Nucleus accumbens (tissue), 56 donors: ENCODE data around the gene LDLRAD3.

ENCODE experiments used
- DNase-seq, 56 donors: peaks; one replicate each; lab custom pipeline; 2025; lab: John Stamatoyannopoulos, UW

Gene LDLRAD3

DNA sequence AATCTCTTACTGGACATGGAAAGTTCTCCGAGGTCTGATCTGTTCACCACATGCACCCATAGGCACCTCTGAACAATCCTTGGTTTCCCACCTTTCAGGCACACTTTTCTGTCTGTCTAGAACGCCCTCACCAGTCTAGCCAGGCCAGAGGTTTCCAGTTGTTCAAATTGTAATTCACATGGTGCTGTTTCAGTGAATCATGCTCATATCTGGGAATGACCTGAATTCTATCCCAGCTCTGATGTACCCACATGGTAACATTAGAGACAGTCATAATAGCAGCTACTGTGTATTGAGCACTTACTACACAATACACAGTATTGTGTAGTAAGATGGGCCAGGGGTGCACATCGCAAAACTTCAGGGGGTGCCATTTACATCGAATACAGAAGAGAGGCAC is 207.1 kb downstream of the LDLRAD3 start:
- no peak for DNase-seq

DNA sequence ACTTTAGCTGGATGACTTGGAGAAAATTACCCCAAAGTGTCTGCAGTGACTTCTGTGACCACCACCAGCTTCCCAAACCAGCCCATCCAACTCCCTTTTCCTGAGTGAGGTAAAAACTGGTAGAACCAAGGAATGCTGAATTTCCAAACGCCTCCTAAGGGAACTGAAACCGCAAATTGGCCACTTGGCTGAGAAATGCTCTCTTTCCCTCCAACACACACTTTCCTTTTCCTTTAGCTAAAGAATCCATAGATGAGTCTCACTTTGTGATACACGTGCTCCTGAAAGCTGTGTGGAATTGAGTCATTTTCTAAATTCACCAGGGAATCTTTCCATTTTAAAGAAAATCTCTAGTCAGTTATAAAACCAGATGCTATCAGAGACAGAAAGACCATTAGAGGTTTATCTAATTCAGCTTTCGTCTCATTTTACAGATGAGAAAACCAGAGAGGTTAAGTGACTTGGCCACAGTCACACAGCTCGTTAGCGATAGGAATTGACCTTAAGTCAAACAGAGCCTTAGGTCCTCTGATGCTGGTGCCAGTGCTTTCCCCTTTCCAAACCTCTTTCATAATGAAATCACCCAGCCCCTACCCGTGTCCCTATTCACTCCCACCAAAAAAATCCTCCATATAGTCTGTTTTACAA is 208.2 kb downstream of the LDLRAD3 start:
- DNase-seq, result no peak

DNA sequence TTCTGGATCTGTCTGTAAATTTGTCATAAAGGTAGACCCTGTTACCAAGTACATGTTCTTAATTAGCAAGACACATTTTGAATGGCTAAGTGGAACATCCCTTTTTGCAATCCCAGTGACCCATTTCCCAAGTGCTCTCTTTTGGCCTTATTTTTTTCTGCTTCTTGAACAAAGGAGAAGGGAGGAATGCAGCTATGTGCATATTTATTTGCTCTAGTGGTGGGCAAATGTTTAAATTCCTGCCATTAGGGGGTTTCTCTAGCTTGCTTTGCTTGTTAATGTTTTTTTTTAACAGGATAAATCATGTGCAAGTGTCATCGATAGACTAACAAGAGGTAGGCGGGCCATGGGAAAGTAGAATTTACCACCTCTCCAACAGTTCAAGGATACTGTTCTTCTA is 209.7 kb downstream of the LDLRAD3 start:
- no peak for DNase-seq

DNA sequence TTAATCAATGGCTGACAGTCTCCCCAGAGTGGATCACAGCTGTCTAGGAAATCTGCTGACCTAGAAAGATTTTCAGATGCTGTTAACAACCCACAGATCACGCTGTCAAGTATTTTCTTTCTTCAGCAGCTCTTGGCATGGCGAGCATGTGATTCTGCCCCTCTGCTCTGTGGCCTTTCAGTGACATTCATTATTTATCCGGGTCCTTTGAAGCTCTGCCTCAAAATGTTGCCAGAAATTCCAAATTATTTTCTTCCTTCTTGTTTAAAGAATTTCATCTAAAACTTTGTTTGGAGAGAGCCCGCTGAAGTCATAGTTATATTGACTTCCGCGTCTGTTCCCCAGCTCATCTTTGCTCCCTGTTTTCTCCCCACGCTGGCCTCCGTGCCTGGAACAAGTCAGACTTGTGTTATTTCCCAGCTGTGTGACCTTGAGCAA is 211.3 kb downstream of the LDLRAD3 start:
- DNase-seq, result no peak

DNA sequence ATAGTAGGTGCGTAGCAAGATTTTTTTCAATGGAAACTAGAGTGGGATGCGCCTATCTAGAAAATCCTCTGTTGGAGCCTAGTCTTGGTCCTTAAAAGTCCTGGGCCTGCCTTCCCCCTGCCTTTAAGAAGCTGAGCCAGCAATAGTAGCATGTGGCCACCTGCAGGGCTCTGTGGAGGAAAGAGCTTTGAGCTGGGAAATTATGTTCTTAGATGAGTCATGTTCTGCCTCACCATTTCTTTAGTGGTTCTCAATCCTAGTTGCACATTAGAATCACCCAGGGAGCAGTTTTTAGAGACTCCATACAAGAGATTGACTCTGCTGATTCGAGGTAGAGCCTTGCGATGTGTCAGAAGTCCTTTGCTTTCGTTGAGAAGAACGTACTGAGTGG is 211.9 kb downstream of the LDLRAD3 start:
- DNase-seq, result peak in 1 of 56 donors; percentile 30

DNA sequence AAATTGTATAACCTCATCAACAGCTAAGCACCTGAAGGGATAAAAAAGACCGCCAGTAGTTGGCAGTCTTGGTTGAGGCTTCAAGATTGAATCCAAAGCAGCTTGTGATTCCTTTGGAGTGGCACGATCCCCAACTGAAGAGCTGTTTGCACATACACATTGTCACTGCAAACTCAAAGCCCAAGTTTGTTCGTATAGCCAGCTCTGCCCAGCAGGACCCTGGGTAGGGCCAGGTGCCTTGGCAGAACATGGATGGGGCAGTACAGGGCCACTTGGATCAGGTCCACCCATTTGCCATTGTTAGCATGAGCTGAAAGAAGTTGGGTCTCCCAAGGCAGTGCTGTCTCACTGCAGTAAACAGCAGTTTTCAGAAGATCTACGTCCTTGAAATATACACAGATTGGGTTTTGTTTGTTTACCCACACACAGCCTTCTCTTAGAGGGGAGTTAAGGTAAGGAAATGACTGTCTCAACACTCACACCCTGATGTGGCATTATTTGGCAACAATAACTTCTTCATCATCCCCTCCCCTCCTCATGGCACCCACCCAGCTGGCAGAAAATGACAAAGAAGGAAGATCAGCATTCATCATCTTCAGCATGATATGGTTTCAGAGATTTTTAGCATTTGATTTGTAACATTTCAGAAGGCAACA is 212.4 kb downstream of the LDLRAD3 start:
- peak in 44 of 56 donors; percentile 10 to 78 (median 46) for DNase-seq

DNA sequence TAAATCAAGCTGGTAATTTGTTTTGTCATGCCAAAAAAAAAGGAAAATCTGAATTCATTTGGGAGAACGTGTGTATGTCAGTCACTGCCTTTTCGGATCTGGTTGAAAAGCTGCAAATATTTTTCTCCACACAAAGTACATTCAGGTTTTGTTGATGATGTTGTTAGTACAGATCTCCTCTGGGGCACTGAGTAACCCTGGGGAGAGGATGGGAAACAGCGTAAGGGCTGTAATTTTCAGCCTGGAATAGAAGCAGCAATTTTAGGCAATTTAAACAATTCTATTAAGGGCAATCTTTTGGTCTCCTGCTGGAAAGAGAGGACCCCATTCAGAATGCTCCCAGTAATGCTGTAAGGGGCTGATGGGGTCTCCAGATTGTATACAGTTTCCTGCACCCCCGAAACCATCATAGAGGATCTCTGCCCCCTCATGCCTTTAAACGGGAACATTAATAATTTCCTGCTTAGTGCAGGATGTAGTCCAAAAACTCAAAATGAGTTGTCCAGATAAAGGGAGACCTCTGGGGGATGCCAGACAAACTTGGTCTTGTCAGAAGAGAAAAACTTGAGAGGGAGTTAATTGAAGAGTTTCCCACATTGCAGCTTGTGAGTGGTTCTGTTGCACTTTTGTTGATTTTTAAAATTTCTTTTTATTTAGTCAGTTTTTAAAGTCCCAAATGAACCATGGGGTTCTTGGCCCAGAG is 213.1 kb downstream of the LDLRAD3 start:
- no peak for DNase-seq

DNA sequence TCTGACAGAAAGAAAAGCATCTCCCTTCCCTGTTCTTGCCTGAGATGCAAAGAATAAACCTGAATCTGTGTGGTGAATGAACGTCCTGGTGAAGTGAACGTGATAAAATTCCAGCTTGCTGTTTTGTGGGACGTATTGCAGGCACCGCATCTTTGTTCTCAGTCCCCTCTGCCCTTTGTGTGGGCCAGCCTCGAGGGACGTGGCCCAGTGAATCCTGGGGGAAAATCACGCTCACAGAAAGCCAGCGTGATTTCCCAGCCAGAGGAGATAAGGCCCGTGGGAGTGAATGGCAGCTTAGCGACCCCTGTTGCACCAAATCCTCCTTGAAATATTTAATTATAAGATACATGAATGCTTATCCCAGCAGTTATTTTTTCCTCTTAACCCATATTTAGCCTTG is 216.2 kb downstream of the LDLRAD3 start:
- DNase-seq, result no peak

DNA sequence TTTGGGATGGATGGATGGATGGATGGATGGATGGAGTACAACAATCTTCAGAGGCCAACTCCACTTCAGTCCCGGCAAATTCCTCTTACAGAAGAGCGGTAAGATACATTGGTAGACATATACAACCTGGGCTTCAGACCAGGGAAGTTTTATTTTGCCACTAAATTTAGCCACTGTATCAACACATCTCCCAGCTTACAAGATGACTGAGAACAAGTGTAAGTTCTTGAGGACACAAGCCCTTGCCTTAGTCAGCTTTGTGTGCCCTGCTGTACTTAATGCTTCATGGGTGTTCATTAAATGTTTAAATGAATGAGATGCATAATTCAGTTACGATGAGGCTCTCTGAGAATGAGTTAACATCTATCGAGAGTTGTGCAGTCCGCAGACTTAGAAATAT is 217.7 kb downstream of the LDLRAD3 start:
- no peak for DNase-seq

DNA sequence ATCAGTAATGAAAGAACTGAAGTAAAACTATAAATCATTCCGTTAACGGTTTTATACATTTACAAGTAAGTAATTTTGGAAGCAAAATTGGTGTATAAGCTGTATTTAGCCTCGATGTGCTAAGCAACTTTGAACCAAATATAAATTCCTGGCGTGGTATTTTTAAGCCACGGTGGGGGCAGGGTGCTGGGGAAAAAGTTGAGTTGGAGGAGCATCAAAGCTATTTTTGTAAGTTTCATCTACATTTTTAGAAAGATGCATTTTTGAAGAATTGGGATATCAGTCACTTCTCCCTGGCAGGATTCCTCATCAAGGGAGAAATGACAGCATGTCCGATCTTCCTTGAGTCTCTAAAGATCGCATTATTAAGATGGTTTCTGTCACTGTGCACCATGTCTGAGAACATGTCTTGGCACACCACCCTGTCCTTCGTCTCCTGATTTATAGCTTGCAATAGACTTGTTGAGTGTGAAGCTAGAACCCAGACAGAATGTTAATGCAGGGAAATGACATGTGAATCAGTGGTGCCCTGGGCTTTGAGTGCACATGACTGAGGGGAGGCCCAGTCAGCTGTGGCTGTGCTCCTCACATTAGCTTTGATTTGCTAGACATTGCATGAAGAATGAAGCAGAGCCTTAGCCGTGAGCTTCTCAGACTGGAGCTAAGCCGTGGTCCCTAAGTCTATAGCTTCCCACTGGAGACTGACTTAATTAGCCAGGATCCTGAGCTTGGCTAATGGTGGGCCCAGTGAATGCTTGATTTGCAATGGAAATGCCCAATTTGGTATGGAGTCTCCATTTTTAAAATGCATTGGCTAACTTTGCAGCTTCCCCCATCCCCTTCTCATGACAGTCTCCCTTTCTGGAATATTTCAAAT is 218.4 kb downstream of the LDLRAD3 start:
- DNase-seq, result no peak

DNA sequence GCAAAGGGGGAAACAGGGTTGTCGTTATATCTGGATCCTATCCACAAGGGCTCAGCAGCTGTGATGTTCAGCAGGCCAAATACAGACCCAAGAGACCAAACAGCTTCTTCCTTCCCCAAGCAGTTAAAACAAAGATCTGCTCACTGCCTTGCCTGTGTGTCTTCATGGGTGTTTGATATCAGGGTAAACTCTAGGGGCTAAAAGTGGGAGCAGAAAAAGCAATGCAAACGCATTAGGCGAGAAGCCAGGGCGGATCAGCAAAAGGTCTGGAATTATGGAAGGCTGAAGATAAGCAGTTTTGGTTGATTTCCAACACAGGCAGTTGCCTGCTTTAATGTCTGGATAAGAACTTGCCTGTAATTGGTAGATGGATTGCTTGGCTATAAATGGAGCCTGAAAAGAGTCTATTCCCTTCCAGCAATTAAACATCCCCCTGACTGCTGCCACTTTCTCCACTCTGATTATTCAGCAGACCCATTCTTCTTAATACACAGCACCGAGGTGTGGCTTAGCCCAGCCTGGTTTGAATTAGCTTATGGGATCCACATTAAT is 219.1 kb downstream of the LDLRAD3 start:
- DNase-seq, result no peak

DNA sequence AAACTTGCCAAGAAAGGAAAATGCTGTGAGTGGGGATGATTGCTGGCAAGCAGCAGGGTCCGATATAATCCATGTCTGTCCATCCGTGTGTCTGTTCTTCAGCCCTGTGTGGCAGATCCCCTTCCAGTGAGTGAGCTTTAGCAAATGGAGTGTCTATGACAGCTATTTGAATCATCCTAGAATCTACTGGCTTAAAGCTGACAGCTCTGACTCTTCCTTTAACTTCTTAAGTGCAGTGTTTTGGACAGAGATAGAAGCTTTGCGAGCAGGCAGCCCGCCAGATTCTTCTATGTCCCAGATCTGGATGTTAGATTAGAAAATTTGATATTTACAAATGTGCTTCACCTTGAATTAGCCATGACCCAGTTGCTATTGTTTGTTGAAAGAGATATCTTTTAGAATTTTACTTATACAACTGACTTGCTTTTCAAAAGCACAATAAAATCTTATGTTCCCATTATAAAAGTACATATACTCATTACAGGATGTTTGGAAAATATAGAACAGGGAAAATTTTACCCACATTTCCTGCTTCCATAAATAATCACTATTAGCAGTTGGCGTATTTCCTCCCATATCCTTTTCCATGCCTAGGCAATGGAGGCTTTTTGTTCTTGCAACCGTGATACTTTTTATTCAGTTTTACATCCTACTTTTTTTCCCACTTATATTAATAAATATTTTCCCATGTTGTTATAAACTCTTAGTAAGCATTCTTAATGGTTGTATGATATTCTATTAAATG is 220.8 kb downstream of the LDLRAD3 start:
- no peak for DNase-seq

DNA sequence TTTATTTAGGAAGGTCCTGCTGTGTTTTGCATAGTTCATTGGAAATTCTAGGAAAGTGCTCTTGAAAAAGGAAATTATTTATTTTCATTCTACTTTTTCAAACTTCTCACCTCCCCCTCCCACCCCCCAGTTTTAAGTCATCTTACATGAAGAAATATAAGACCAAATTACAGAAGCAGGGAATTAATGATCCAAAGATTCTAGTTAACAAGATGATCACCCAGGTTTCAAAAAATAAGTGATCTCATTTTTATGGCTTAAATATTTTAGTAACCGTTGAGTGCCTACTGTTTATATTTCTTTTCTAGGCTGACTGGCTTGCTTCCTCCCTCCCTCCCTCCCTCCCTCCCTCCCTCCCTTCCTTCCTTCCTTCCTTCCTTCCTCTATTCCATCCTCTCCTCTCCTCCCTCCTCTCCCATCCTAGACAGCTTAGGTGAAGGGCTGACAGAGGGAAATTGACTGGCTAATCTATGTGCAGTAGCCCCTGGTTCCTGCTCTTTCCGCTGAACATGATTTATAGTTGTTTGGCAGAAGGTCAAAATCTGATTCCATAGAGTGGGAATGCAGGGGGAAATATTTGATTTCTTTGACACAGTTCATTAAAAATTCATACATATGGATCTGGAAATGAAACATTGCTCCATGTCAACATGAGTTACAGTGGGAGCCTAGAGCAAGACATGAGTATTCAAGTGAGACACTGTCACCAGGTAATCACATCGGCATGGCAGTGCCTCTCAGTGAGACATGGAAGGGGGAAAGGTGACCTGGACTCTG is 221.9 kb downstream of the LDLRAD3 start:
- DNase-seq, result no peak

DNA sequence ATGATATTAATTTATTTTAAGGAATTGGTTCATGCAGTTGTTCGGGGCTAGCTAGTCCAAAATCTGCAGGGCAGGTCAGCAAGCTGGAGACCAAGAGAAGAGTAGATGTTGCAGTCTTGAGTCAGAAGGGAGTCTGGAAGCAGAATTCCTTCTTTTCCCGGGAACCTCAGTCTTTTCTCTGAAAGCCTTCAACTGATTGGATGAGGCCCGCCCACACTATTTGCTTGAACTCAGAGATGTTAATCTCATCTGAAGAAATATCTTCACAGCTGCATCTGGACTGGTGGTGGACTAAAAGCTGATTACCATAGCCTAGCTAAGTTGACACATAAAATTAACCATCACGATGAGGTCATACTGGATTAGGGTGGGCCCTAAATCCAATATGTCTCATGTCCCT is 223.2 kb downstream of the LDLRAD3 start:
- DNase-seq, result no peak

DNA sequence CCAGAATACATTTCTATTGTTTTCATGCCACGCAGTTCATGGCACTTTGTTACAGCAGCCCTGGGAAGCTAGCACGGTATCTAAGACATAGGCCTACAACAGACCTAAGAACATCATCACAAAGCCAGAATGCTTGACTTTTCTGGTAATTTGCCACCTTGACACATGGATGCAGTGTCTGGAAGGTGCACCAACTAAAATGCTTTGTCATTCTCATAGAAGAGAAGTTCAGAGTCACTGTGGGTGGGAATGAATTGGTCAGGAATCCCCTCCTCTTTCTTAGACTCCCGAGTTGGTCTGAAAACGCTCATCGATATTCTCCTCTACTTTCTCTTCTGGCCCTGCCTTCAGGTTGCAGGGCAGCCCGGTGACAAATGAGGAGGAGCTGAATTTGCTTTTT is 223.9 kb downstream of the LDLRAD3 start:
- DNase-seq, result no peak

DNA sequence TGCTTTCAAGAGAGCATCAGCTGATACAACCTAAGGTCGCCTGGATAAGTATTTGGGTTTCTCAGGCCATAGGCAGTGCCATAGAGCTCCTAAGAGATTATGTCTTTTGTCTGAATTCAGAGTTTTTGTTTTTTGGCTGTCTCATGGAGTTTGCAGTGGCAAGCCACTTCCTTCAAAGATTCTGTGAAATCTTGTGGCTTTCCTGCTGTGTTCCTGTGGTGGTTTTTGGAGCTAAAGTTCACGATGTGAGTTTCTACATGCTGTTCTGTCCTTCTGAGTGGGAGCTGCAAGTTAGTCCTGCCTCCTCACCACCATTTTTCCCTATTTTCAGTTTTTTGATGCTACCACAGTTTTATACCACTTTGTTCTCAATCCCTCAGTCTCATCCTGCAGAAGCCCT is 234.0 kb downstream of the LDLRAD3 start:
- no peak for DNase-seq

DNA sequence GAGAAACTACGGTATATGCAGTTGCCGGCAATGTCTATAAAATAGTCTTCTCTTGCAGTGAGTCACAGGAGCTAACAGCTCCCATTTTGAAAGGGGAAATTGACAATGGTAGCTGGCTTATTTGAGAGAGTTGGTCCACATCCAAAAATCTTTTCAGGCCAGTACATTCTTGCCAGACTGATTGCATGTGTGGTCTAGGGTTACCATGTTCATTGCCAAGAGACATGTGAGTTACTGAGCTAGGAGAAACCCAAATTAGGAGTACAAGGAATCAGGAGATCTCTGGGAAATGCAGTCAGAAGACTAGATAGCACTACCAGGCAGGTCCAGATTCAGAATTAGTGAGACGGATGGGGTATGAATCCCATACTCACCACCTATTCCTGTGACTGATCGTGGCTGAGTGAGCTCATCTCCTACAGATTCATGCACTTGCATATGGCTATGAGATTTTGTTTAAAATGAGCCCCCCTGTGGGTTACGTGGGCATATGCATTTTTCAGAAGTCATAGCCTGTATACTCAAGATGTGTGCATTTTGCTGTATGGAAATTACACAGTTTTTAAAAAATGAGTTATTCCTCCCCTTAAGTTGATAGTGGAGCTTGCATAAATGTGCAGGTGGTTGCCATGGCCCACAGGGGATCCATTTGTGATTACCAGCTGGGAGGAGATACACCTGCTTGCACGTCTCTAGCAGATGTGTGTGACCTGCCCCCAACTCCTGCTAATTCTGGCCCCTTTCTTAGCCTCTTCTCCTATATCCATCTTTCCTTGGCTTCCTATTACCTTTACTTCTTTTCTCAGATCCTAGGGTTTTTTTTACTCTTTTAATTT is 242.7 kb downstream of the LDLRAD3 start:
- DNase-seq, result no peak

DNA sequence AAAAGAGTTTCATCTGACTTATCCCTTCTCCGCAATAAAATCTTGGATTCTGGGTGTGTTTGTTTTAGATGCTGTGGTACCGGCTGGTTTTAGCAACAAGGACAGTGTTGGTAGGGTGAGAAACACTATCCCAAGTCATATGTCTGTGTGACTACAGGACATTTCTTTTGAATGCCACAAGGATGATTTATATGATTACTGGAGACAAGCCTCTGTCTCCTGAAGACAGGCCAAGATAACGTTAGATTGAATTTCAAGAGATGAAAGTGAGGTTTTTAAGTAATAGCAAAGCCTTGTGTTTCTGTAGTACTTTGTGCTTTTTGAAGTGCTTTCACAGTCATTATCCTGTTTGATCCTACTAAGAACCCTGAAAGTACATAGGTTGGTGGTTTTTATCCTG is 243.8 kb downstream of the LDLRAD3 start:
- DNase-seq, result no peak
